ENCODE data around the gene CCDC39.

- TF ChIP-seq CTCF (optimal IDR thresholded peaks at IDR 0.05 in 1 of 3, IDR thresholded peaks at IDR 0.05 in 1 of 3, conservative IDR thresholded peaks at IDR 0.05 in 1 of 3; ENCODE audit: extremely low read depth in 1 of 3, insufficient read depth in 2 of 3, low read length in 3 of 3), result no peak
- no peak for TF ChIP-seq EZH2 (IDR thresholded peaks at IDR 0.05; ENCODE audit: low read length)
Measured at GRCh38 chr3:180611006-180611405, 68.3 kb downstream of the CCDC39 start.

Measured in keratinocyte (primary cell).